ENCODE results near the gene CHST9.
A peak's percentile ranks its signal among the peaks of the same experiment; 100 is the strongest.
"Not testable (repeated sequence)": the region's sequence is repeated elsewhere in the genome, so short reads cannot be mapped to it uniquely, and the experiment has no call there.

CHST9 gene, protein sequence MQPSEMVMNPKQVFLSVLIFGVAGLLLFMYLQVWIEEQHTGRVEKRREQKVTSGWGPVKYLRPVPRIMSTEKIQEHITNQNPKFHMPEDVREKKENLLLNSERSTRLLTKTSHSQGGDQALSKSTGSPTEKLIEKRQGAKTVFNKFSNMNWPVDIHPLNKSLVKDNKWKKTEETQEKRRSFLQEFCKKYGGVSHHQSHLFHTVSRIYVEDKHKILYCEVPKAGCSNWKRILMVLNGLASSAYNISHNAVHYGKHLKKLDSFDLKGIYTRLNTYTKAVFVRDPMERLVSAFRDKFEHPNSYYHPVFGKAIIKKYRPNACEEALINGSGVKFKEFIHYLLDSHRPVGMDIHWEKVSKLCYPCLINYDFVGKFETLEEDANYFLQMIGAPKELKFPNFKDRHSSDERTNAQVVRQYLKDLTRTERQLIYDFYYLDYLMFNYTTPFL
- 0 to 0.46 (median 0.02) reads per million in 18 experiments for total RNA-seq

DNA sequence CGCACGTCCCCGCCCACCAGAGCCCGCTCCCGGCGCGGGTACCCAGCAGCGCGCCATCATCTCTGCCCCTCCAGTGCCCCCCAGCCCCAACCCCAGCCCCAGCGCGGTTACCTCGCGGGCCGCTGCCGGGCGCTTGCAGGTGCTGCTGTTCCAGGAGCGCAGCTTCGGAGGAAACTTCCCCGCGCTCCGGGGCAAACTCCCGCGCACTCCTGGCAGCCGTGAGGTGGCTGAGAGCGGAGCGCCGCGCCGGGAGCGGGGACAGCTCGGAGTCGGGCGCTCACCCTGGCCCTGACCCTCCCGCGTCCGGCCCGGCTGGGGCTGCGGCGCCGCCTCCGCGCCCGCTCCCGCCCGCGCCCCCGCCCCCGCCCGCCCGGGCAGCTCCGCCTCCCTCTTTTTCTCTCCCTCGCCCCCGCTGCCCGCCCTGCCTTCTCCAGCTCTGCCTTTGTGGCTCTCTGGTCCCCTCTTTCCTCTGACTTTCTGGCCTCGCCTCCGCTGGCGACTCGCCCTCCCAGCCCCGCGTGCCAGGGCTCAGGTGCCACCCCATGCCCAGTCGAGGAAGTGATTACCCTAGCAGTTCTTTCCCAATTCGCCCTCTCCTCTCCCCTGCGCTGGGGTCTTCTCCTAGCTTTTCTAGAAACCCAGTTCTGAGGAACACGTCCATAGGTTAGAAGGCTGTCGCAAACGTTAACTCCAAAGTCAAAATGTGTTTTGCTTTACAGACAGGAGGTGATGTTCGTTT lies at the start of gene CHST9:
Gene CHST9, minus strand, starts transcription at position 284 of the 739 bp plus-strand sequence. CDS start 42,499 bp downstream, outside the sequence.
- DNase-seq, result no peak

DNA sequence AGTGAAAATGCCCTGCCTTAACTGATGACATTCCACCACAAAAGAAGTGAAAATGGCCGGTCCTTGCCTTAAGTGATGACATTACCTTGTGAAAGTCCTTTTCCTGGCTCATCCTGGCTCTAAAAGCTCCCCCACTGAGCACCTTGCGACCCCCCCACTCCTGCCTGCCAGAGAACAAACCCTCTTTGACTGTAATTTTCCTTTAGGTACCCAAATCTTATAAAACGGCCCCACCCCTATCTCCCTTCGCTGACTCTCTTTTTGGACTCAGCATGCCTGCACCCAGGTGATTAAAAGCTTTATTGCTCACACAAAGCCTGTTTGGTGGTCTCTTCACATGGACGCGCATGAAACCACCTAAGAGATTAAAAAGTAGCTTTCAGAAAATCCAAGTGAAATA lies 47.2 kb upstream of the CHST9 start:
- not testable (repeated sequence) for DNase-seq

DNA sequence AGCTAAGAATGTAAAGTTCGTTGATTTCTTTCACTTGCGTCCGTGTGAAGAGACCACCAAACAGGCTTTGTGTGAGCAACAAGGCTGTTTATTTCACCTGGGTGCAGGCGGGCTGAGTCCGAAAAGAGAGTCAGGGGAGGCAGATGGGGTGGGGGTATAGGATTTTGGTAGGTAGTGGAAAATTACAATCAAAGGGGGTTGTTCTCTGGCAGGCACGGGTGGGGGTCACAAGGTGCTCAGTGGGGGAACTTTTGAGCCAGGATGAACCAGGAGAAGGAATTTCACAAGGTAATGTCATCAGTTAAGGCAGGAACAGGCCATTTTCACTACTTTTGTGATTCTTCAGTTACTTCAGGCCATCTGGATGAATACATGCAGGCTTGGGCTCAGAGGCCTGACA lies 46.6 kb upstream of the CHST9 start:
- DNase-seq, result not testable (repeated sequence)

DNA sequence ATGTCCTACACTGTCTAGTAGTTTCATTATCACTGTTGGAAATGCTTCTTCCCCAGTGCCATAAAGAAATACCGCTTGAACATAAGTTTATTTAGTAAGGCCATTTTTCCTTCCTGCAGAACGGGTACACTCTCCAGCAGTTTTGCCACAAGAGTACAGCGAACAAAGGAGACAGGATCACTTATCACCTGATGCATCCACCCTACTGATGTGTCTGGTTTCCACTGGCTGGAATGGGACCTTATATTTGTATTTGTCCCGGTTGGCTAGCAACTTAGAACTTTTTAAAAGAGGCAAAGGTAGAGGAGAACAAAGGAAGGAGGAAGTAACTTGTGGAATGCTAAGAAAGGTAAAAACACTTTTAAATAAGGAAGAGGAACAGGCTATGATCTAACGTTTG lies 46.1 kb upstream of the CHST9 start:
- not testable (repeated sequence) for DNase-seq

DNA sequence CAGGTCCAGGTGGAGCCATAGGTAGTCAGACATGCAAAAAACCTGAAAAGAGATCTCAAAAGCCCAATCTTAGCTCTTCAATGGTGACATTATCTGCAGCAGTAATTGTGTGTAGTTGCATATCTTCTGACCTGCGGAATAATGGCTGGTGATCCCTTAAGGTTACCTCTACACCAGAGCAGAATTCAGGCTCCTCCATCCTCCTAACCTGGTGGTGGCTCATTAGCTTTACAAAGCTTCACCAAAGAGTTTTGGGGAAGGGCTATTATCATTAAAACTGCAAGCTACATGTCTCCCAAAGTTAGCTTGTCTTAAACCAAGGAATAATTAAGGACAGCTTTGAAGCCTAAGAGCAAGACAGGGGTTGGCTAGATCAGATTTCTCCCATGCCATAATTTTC lies 42.6 kb upstream of the CHST9 start:
- no peak for DNase-seq

DNA sequence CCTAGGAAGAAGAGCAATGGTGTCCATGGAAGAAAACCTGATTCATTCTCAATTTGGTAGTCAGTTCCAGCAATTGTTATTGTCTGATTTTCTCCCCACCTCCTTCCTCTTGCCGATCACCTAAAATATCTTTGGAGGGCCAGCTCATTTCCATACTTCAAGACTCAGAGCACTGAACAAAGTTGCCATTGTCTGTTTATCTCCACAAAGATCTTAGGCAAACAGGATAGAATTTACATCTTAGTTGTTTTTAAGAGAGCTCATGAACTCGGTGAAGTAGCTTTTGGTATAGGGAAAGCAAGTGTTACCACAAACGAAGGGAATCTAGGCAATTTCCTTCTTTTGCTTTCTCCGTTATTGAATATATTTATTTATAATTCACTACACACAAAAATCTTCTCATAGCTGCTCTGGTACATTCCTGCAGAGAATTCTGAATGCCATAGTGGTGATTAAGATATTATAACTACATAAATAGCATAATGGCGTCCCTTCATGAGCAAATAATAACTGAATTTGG lies 41.5 kb upstream of the CHST9 start:
- no peak for DNase-seq

DNA sequence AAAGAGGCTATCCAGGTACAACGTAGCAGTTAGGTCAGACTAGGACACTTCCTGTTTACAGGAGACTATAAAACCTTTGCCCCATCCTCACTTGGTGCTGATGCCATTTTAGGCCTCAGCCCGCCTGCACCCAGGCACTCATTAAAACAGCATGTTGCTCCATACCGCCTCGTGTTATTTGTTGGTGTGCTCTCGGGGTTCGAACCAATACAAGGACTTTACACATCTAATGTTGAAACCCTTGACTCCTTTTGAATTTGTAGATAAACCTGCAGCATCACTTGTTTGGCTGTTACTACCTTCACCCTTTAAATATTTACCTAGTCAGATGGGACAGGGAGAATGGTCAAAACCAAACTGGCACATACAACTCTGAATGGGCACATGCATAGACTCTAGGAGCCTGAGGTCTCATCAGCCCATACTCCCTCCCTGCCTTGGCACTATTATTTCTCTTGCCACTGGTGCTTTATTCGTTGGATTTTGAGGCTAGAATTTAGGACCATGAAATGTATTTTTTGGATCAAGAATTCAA lies 40.9 kb upstream of the CHST9 start:
- DNase-seq, result no peak

DNA sequence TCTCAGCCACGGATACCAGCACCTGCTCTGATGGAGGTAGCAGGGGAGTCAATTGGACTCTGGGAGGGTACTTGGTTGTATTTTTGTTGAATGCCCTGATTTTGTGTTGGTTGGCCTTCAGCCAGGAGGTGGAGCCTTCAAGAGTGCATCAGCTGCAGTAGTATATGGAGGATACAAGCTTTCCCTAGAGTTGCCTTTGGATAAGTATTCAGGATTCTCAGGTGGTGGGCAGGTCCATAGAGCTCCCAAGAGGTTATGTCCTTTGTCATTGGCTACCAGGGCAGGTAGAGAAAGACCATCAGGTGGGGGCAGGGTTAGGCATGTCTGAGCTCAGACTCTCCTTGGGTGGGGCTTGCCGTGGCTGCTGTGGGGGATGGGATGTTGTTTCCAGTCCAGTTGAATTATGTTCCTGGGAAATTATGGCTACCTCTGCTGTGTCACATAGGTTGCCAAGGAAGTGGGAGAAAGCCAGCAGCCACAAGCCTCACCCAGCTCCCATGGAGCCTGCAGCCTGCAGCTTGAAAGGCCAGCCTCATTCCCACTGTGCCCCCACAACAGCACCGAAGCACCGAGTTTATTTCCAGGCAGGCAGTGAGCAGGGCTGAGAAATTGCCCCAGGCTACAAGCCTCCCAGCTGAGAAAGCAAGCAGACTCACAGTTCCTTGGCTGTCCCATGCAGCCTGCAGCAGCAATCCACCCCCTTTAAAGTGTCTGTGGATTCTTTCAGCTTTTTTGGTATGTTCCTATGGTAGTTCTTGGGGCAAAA lies 38.6 kb upstream of the CHST9 start:
- no peak for DNase-seq

DNA sequence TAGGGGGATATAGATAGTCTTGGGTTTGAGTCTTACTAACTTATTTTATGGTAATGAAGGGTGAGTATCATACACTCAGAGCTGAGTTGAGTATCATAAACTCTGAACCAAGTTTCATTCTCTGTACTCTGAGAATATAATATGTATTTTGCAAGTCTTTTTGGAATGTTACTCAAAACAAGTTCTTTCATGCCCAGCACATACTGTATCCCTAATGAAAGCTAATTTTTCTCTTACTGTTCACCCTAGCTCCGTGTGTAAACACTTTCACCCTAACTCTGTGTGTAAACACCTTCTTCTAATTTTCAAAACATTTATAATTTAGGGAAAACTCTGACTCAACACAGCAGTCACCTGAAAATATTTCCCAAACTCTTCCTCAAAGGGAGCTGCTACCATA lies 29.7 kb upstream of the CHST9 start:
- no peak for DNase-seq

DNA sequence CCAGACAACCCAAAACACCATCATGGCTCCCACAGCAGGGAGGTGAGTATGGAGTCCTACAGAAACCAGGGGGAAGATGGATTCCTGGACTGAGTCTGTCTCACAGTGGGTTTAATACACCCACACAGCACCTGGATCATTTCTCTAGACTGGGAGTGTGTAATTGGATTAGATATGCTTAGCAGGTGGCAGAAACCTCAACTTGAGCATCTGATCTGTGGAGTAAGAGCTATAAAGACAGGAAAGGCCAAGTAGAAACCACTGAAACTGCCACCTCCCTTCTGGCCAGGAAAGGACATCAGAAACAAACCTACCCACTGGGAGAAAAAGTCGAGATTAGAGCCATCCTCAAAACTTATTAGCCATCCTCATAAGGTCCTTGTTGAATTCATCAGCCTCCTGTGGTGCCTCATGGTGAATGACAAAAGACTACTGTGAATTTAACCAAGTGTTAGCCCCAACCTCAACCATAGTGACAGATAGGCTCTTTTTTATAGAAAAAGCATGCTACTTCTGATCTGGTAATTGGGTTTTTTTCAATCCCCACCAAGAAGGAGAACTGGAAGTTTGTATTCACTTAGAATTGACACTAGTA lies 28.1 kb upstream of the CHST9 start:
- DNase-seq, result no peak

DNA sequence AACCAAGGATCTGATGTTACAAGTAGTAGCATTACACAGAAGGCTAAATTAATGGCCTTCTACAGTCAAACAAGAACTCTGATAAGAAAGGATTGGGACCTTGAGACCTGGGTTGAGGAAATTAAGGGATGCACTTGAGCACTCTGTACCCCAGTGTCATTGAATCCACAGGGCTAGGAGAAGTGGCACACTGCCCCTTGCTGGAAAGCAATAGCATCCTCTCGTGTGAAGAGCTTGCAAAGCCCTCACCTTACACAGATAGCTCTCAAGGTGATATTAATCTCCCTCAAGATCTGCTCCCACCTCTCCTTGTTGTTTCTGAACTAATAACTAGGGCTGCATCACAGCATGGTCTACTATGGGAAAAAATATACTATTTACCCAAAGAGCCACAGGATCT lies 26.5 kb upstream of the CHST9 start:
- no peak for DNase-seq

DNA sequence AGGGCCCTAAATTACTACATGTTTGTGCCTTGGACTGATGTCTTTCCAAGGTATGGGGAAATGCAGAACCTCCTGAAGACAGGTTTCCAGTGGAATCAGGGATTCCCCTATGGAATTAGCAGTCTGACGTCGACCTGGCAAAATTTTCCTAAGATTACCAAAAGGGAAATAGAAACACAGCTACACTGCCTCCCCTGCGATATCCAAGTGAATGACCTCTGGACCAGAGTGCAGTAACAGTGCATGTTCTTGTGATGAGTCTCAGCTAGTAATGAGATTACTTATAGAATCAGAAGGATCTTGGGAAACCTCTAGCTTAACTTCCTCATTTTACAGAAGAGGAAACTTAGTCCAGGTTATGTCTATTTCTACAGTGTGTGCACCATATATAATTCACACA lies 21.3 kb upstream of the CHST9 start:
- peak in 1 of 2 donors; percentile 4 for DNase-seq

DNA sequence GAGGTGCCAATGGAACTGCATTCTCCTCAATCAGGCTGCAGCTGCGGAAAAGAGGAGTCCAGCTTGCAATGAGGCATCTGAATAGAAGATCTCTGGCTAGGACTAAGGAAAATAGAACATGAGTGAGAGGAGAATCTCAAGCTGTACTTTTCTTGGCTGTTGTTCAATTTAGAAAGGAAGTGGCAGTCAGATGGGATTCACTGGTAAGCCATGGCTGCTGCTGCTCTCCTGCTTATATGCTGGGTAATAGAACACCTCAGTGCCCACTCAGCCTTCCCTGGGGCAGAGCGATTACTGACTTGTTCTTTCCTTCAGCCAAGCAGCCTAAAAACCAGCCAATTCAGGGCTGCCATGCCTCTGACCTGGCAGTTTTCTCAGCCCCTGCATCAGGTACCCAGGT lies 17.6 kb upstream of the CHST9 start:
- no peak for DNase-seq

DNA sequence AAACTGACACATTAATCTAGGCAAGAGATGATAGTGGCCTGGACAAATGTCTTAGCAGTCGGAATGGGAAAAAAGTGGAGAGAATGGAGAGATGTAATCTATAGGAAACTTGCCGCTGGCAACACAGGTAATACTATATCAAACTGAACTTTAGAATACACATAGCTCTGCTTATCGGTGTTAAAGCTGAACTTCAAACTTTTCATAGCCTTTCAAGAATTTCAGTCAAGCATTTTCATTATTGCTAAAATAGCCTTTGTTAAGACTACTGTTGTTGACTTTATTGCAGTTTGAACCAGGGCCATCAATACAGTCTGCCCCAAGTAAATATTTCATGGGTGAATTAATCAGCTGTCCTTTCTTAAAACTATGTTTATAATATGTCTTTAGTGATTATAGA lies 12.9 kb upstream of the CHST9 start:
- no peak for DNase-seq

DNA sequence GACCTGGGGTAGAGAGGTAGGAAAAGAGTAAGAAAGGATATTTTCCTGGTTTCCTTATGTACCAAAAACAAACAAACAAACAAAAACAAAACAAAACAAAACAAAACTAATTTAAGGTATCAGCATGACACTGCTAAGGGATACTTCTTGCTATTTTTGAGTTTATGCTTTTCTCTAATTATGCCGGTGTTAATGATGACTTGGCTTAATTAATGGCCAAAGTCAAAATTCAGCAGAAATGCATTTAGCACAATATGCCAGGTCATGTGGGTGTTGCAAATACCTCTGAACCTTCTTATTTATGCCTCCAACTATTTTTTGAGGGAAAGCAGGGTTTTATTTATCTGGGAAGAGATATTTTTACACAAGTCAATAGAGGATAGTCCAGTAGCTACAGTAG lies 3.2 kb upstream of the CHST9 start:
- no peak for DNase-seq

DNA sequence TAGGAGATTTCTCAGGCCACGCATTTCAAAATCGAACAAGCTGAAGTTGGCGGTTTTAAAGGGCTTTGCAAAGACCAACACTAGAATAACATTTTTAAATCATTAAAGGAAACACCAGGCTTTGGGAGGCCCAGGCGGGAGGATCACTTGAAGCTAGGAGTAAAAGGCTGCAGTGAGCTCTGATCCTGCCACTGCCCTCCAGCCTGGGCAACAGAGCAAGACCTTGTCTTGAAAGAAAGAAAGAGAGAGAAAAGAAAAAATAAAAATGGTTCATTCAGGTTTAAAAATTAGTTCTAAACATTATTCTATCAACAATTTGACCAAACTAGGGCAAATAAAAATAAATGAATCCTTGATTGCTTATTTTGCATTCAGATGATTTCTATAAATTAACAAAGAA lies 789 bp upstream of the CHST9 start:
- DNase-seq, result no peak

DNA sequence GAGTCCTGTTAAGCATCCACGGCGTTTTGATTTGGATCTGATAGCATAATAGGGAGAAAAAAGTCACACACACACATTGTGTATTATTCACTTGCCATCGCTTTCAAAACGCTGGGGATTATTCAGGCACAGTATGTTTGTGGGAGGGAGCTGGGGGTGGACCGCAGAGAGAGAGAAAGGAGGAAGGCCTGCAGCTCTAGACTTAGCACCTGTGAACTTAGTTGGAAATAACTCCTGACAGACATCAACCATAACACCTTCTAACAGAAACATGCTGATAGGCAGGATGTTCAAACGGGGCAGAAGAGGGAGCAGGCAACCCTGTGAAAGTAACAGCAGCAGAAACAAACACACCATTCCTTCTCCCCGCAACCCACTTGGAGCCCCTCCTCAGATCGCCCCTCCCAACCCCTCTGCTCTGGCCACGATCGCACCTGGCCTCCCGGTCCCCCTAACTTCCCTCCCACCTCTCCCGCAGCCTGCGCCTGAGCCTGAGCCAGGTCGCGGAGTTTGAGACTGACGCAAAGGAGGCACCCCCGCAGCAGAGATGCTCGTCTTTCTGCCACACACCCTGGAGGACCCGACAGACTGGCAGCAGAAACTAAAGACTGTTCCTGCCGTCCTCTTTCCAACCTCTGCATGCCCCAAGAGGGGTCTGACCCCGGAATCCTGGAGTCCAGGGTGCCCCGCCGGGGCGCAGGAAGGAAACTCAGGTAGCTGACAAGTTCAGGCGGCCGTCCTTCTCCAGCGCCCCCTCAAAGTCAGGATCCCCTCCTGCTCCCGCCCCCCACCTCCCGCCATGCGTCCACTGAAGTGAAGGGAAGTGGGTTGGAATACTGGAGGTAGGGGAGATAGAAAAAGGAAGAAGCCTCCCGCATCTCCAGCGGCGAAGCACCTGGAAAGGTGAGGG lies 738 bp downstream of the CHST9 start:
- no peak for DNase-seq

DNA sequence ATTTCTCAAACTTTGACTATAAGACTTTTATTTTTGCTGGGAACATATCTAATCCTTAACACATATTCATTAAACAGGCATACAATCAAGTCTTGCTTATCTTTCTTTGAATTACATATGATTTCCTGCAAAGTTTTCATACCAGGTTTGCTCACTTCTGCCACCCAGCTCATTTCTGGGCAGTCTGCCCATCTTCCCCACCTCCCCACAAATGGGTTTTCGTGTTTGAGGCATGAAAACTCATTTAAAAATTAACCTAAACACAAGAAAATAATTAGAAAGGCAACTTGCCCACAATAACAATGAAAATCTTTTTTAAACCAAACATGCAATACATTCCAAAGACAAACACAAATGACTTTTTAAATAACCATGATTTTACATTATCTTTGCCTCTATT lies 3.4 kb downstream of the CHST9 start:
- no peak for DNase-seq

DNA sequence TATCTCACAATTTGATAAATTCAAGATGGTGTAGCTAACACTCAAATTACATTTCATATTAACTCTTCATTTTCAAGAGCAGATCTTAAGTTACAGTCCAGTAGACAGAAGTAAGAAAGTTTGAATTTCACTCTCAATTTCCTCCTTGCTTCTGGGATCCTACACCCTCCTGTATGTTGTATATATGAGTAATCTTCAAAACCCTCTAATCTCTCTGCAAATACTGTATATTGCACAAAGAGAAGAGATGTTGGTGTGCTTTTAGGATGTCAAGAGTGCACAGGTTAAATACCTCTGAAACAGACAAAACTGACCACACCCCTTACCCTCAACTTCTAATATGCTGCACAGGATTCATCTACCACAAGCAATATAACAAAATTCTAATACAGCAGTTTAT lies 6.7 kb downstream of the CHST9 start:
- DNase-seq, result no peak

DNA sequence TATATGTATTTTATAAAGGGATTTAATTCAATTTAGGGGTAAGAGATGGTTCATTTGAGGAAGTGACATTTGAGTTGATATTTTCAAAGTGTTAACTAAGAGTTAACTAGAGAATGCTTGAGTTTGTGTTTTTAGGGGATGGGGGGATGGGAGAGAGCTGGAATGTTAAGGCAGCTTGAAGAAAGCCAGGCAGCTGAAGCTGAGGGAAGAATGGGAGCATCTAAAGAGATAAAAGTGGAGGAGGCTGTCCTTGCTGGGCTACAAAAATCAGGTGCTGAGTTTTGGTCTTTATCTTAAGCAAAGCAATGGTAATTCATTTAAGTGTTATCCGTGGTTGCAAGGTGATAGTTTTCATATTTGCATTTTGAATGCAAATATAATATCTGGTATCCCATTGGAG lies 9.2 kb downstream of the CHST9 start:
- DNase-seq, result no peak

DNA sequence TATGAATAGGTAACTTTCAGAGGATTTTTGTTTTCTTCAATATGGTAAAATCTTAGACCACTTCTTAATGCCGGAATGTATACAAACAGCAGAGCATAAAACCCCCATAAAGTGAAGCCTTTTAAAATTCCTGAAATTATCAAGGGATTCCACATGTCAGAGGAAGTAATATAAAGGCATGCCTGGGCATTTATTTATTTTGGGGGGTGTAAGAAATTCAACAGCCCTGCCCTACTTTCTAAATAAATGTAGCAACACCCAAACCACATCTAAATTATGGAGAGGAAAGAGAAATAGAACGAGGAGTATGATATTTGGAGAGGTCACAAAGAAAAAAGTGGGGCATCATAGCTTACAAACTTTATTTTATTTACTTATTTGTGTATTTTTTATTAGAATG lies 9.9 kb downstream of the CHST9 start:
- no peak for DNase-seq
